Caco-2 (cell line): ENCODE data around the gene WARS2. TPM values are rescaled to one million over a fixed set of nuclear protein-coding genes. Genes with fewer than 3 reads are reported as not detected.

ENCODE experiments used
- BruUV-seq: library from RNA; stranded (reverse); fragments of 400-500 nt; replicated peaks from 2 replicates; lab custom pipeline; 2021; lab: Mats Ljungman, UMichigan
- CTCF ChIA-PET: fragments of 300-600 bp; sonication (Branson Sonifier 250); formaldehyde crosslinking; loops from one replicate; lab custom pipeline; 2022; ENCODE audit warnings: antibody characterized with exemption; lab: Charles Lee
- POLR2A ChIA-PET: fragments of 300-600 bp; sonication (Branson Sonifier 250); formaldehyde crosslinking; loops from one replicate; lab custom pipeline; 2022; ENCODE audit warnings: antibody characterized with exemption; lab: Charles Lee
- DNase-seq, 2 experiments: peaks; one replicate each; pipeline versions ENCODE4 v3.0.0 to v3.0.0-alpha.2; 2020 to 2022
- H3K27me3 ChIP-seq: replicated peaks from 2 replicates; pipeline ENCODE4 v1.6.0; 2011; ENCODE audit warnings: low read length; ENCODE audit not compliant: control insufficient read depth, insufficient read depth
- H3K36me3 ChIP-seq: 2 replicates; pipeline ENCODE4 v1.5.1; 2011; ENCODE audit warnings: low read length; ENCODE audit not compliant: control insufficient read depth, insufficient read depth
- H3K4me1 ChIP-seq: fragments of 250-450 bp; sonication (Bioruptor Pico); 2 replicates; pipeline ENCODE4 v1.5.1; 2020; ENCODE audit warnings: mild to moderate bottlenecking
- H3K4me3 ChIP-seq: 2 replicates; pipeline ENCODE4 v1.5.1; 2011; ENCODE audit warnings: low read depth, mild to moderate bottlenecking, control low read depth, low read length
- H3K9me3 ChIP-seq: fragments of 250-450 bp; sonication (Bioruptor Pico); 2 replicates; pipeline ENCODE4 v1.5.1; 2020; ENCODE audit warnings: mild to moderate bottlenecking, moderate library complexity
- H3K27ac Mint-ChIP-seq: one replicate; pipeline ENCODE4 v1.8.0; 2022; ENCODE audit warnings: mixed read lengths; ENCODE audit not compliant: unreplicated experiment
- H3K27me3 Mint-ChIP-seq: one replicate; pipeline ENCODE4 v1.8.0; 2022; ENCODE audit warnings: mixed read lengths; ENCODE audit not compliant: insufficient read depth, unreplicated experiment
- H3K36me3 Mint-ChIP-seq: one replicate; pipeline ENCODE4 v1.8.0; 2022; ENCODE audit warnings: mild to moderate bottlenecking, mixed read lengths; ENCODE audit not compliant: insufficient read depth, unreplicated experiment
- H3K4me1 Mint-ChIP-seq: one replicate; pipeline ENCODE4 v1.8.0; 2022; ENCODE audit warnings: low read depth, mixed read lengths; ENCODE audit not compliant: unreplicated experiment
- H3K4me3 Mint-ChIP-seq: one replicate; pipeline ENCODE4 v1.8.0; 2022; ENCODE audit warnings: mild to moderate bottlenecking, moderate library complexity, mixed read lengths; ENCODE audit not compliant: unreplicated experiment
- H3K9me3 Mint-ChIP-seq: one replicate; pipeline ENCODE4 v1.8.0; 2022; ENCODE audit warnings: mixed read lengths; ENCODE audit not compliant: unreplicated experiment
- CTCF ChIP-seq, 2 experiments: fragments of 200-600 bp in 1 of 2; IDR thresholded peaks; 1 replicate in 1 of 2; 2 replicates in 1 of 2; pipeline versions ENCODE4 v1.5.1 to v1.8.0; 2011 to 2022; ENCODE audit warnings: antibody characterized with exemption in 1 of 2, control low read depth in 1 of 2, inconsistent platforms in 1 of 2, low read depth in 1 of 2, low read length in 1 of 2, mild to moderate bottlenecking in 1 of 2, moderate library complexity in 1 of 2; ENCODE audit not compliant: insufficient read depth in 1 of 2, severe bottlenecking in 1 of 2, unreplicated experiment in 1 of 2
- intact Hi-C: fragments of 100-400 bp; cut with micrococcal nuclease; formaldehyde crosslinking; loops from one replicate; pipeline ENCODE4 v1.10.0; 2022; ENCODE audit not compliant: unreplicated experiment
- total RNA-seq: library from RNA; stranded (reverse); gene quantifications from 2 replicates; pipeline ENCODE4 v1.2.3, GENCODE V29; 2022

Gene WARS2
- total RNA-seq, 1 experiment from 2014 or later: 11.9 TPM

- Histone ChIP-seq H3K4me1 (no peaks in the 10 kb centered on the region), H3K9me3 (no peaks in the 10 kb centered on the region), H3K36me3 (no peaks in the 10 kb centered on the region), H3K4me3 (no peak overlapping the region), H3K27me3 (no peaks in the 10 kb centered on the region)
- intact Hi-C loops: loop anchor here (5.0 to 10.0 kb wide), 2 partner anchors 267 to 855 kb away; no protein-coding TSS in a partner anchor
- Mint-ChIP-seq H3K27me3 (no peaks in the 10 kb centered on the region), H3K9me3 (no peaks in the 10 kb centered on the region), H3K27ac (no peak overlapping the region), H3K4me1 (no peaks in the 10 kb centered on the region), H3K4me3 (no peak overlapping the region), H3K36me3 (no peaks in the 10 kb centered on the region)
- BruUV-seq: no TSS peak
- no peak for TF ChIP-seq CTCF (IDR thresholded peaks at IDR 0.05; ENCODE audit: insufficient read depth in 1 of 2, low read depth in 1 of 2, low read length in 1 of 2, severe bottlenecking in 1 of 2, unreplicated experiment in 1 of 2)
- ChIA-PET CTCF (no interaction called here), POLR2A (no interaction called here)
- no peak for DNase-seq
Observed at GRCh38 chr1:119007339-119007669, 133.1 kb downstream of the WARS2 start.

GRCh38 chr1:119006406-119007279 lies 133.8 kb downstream of the WARS2 start:
- Histone ChIP-seq H3K9me3 (no peaks in the 10 kb centered on the region), H3K27me3 (no peaks in the 10 kb centered on the region), H3K36me3 (no peaks in the 10 kb centered on the region), H3K4me3 (no peak overlapping the region), H3K4me1 (no peaks in the 10 kb centered on the region)
- Mint-ChIP-seq H3K27ac (no peak overlapping the region), H3K27me3 (no peaks in the 10 kb centered on the region), H3K36me3 (no peaks in the 10 kb centered on the region), H3K9me3 (no peaks in the 10 kb centered on the region), H3K4me3 (no peak overlapping the region), H3K4me1 (no peaks in the 10 kb centered on the region)
- TF ChIP-seq CTCF (IDR thresholded peaks at IDR 0.05; ENCODE audit: insufficient read depth in 1 of 2, low read depth in 1 of 2, low read length in 1 of 2, severe bottlenecking in 1 of 2, unreplicated experiment in 1 of 2): no peak
- ChIA-PET POLR2A (no interaction called here), CTCF (no interaction called here)
- intact Hi-C loops: loop anchor here (5.0 to 10.0 kb wide), 2 partner anchors 268 to 854 kb away; no protein-coding TSS in a partner anchor
- BruUV-seq: no TSS peak
- no peak for DNase-seq

- no peak for TF ChIP-seq CTCF (IDR thresholded peaks at IDR 0.05; ENCODE audit: insufficient read depth in 1 of 2, low read depth in 1 of 2, low read length in 1 of 2, severe bottlenecking in 1 of 2, unreplicated experiment in 1 of 2)
- DNase-seq: no peak
- no peaks in the 10 kb centered on the region for H3K9me3 ChIP-seq
- no peaks in the 10 kb centered on the region for H3K27me3 Mint-ChIP-seq
- no peak overlapping the region for H3K4me3 Mint-ChIP-seq
- no peak overlapping the region for H3K27ac Mint-ChIP-seq
- no peak overlapping the region for H3K4me3 ChIP-seq
- intact Hi-C loops: loop anchor here (5.0 to 10.0 kb wide), 2 partner anchors 269 to 854 kb away; no protein-coding TSS in a partner anchor
- no peaks in the 10 kb centered on the region for H3K4me1 Mint-ChIP-seq
- H3K36me3 ChIP-seq: no peaks in the 10 kb centered on the region
- H3K36me3 Mint-ChIP-seq: no peaks in the 10 kb centered on the region
- no peaks in the 10 kb centered on the region for H3K9me3 Mint-ChIP-seq
- no peaks in the 10 kb centered on the region for H3K4me1 ChIP-seq
- ChIA-PET POLR2A (no interaction called here), CTCF (no interaction called here)
- BruUV-seq: no TSS peak
- H3K27me3 ChIP-seq: no peaks in the 10 kb centered on the region
Observed at GRCh38 chr1:119005724-119006405, 134.6 kb downstream of the WARS2 start.
